Astrocyte of the spinal cord (primary cell): ENCODE results near the gene ADCY5.

Experiments used
- DNase-seq: peaks from one replicate; pipeline ENCODE4 v3.0.0; 2011; ENCODE audit warnings: low read depth, low spot score
- H3K4me3 ChIP-seq: 2 replicates; pipeline ENCODE4 v1.5.1; 2011; ENCODE audit warnings: low read depth, mild to moderate bottlenecking, low read length, moderate library complexity
- CTCF ChIP-seq: IDR thresholded peaks from 2 replicates; pipeline ENCODE4 v1.5.1; 2012; ENCODE audit warnings: low read depth, mild to moderate bottlenecking, low read length, inconsistent platforms
- in situ Hi-C: cut with HindIII; loops from 2 replicates; pipeline ENCODE4 v1.10.0; 2017; ENCODE audit warnings: low sequenced_read_pairs

Gene ADCY5

DNA sequence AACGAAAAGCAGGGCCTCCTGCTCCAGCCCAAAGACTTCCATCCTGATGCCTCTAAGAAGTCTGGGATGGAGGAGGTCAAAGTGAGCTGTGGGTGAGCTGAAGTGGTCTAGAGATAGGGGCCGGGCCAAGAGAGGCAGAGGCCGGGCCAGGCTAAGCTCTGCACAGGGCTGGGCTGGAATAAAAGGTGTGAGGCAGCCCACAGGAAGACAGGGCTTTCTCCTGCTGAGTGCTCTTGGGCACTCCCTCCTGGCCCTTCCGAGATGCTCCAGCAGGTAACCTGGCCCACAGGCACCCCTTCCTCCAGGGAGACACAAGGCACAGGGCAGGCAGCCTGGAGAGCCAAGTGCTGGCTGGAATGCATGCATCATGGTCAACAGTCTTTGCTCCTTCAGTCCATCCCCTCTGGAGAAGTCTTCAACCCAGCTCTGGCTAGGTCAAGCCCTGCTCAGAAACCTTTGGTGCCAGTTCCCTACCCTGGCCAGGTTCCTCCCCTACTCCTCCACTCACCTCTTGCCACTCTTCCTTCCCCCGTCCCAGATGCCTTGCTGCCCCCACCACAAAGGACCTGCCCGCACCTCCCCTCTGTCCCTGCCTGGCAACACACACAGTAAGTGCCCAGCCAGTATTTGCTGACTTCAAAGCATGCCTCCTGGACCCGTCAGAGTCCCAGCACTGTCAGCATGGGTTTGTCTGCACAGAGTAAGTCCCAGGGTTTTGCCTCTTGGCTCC, 153.6 kb downstream of the ADCY5 start:
- in situ Hi-C loops: no loop called here
- no peak for TF ChIP-seq CTCF
- DNase-seq: no peak
- H3K4me3 ChIP-seq: no peak overlapping the region

- H3K4me3 ChIP-seq: no peak overlapping the region
- no peak for DNase-seq
- no peak for TF ChIP-seq CTCF
- in situ Hi-C loops: no loop called here
These were observed 154.5 kb downstream of the ADCY5 start for GRCh38 chr3:123294296-123294938.

- in situ Hi-C loops: no loop called here
- no peak overlapping the region for H3K4me3 ChIP-seq
- no peak for TF ChIP-seq CTCF
- no peak for DNase-seq
These were observed 156.3 kb downstream of the ADCY5 start for GRCh38 chr3:123292321-123293310.

DNA sequence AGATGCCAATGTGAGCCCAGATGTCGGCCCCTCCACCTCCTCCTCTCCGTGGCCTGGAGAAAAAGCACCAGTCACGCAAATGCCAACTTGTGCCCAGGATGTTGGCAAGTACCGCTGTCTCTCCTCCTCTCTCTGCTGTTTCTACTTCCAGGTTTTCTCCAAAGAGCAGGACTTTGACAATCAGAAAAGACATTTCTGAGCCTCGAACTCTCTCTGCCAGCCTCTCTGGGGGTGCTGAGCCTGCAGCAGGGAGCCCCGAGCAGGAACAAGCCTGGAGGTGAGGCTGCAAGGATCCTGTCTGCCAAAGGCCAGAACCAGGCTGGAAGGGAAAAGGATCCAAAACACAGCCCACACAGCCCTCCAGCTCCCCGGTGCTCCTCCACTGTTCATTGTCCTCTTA, 157.5 kb downstream of the ADCY5 start:
- no peak for TF ChIP-seq CTCF
- in situ Hi-C loops: no loop called here
- no peak for DNase-seq
- H3K4me3 ChIP-seq: no peak overlapping the region

DNA sequence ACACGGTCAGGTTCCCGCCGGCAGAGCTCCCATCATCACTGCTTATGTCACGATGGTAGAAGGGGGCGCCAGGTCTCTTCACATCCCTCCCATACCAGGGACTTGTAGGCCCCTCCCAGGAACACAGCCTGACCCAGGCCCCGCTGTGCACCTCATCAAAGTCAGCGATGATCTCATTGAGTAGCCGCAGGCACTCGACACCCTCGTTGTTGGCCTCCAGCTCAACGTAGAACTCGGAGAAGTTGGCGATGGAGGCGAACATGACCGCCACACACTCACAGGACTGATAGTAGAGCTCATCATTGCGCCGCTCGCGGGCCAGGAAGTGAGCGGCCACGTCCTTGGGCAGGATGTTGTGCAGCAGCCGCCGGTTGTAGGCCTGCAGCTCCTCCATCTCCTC, 157.9 kb downstream of the ADCY5 start:
- no peak overlapping the region for H3K4me3 ChIP-seq
- no peak for DNase-seq
- no peak for TF ChIP-seq CTCF
- in situ Hi-C loops: no loop called here

DNA sequence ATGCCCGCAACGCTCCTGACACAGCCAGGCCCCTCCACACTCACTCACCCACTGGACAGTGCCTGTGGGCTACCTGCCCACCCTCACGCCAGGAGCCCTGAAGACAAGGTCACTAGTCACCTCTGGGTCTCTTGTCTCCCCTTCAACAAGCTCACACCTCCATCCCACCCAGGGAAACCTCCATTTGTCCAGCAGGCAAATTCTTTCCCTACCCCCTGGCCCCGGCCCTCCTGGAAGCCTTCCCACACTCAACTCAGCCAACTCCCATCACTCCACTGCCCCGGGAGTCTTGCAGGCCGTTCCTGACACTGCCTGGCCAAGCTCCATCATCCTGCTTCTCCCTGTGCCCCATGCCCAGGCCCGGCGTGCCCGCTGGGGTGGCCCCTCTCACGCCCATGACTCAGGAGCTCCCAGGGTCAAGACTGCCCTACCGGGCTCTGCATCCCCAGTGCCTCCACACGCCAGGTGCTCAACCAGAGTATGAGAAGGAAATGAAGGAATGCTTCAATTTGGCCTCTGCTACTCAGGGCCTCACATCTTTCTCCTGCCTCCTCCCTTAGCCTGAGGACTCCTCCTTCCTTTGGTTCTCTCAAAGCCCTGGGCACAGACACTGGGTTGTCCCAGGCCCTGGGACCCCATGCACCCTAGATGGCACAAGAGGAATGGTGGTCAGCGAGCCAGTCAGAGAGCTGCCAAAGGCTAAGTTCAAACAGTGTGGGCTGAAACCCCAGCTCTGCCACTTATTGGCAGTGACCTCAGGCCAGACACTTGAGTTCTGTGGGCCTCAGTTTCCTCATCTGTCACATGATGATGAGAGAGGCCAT, 158.6 kb downstream of the ADCY5 start:
- no peak for DNase-seq
- no peak overlapping the region for H3K4me3 ChIP-seq
- no peak for TF ChIP-seq CTCF
- in situ Hi-C loops: no loop called here
